K562 (cell line): ENCODE data around the gene MLH1. TPM values are rescaled to one million over a fixed set of nuclear protein-coding genes. Genes with fewer than 3 reads are reported as not detected.

Experiments used
- ATAC-seq: fragments of 200-7000 bp; cut with Tn5 transposase; 3 replicates; pipeline ENCODE4 v1.9.1; 2020; ENCODE audit warnings: moderate library complexity
- Bru-seq: library from RNA; stranded (reverse); fragments of 400-500 nt; gene quantifications from one replicate; lab custom pipeline; 2021; lab: Mats Ljungman, UMichigan
- BruChase-seq, 2 experiments: library from RNA; stranded (reverse); fragments of 400-500 nt; gene quantifications; one replicate each; lab custom pipeline; 2021; lab: Mats Ljungman, UMichigan
- BruUV-seq: library from RNA; stranded (reverse); fragments of 400-500 nt; replicated peaks from 2 replicates; lab custom pipeline; 2021; lab: Mats Ljungman, UMichigan
- CTCF ChIA-PET: fragments of 300-600 bp; formaldehyde crosslinking; extraction: SDS; loops from one replicate; lab custom pipeline; 2021; ENCODE audit warnings: low intra/inter-chr PET ratio; lab: Yijun Ruan, JAX
- POLR2A ChIA-PET: fragments of 300-600, 350-650 bp; sonication (Branson Sonifier 250); formaldehyde crosslinking; extraction: SDS; loops from one replicate; lab custom pipeline; 2021; ENCODE audit warnings: antibody characterized with exemption, inconsistent platforms; lab: Yijun Ruan, JAX
- DNase-seq, 4 experiments: peaks; one replicate each; pipeline versions ENCODE4 v3.0.0 to v3.0.0-alpha.2; 2011 to 2018; ENCODE audit warnings: low spot score in 3 of 4, mixed read lengths in 3 of 4; ENCODE audit errors: extremely low read depth in 1 of 4
- FAIRE-seq: peaks from 2 replicates; lab custom pipeline; 2011; peaks lifted over from hg19 to GRCh38; lab: Jason Lieb, UNC
- H2AFZ ChIP-seq: 2 replicates; pipeline ENCODE4 v1.6.0; 2011; ENCODE audit warnings: low read depth, low read length, control low read depth, inconsistent platforms
- H3K27ac ChIP-seq: fragments of 200-600 bp; 3 replicates; pipeline ENCODE4 v1.8.0; 2011; ENCODE audit warnings: low read depth, mild to moderate bottlenecking, control low read depth, inconsistent platforms, low read length, moderate library complexity, mixed read lengths; ENCODE audit errors: extremely low read depth
- H3K27me3 ChIP-seq, 2 experiments: fragments of 300-600 bp in 1 of 2; 2 replicates in 1 of 2; 3 replicates in 1 of 2; pipeline versions ENCODE4 v1.6.0 to v1.8.0; 2011; ENCODE audit warnings: inconsistent platforms in 2 of 2, low read length in 2 of 2, mild to moderate bottlenecking in 1 of 2, mixed read lengths in 1 of 2, moderate library complexity in 1 of 2; ENCODE audit not compliant: control insufficient read depth in 2 of 2, insufficient read depth in 2 of 2
- H3K36me3 ChIP-seq: fragments of 300-600 bp; 3 replicates; pipeline ENCODE4 v1.8.0; 2011; ENCODE audit warnings: mild to moderate bottlenecking, low read length, inconsistent platforms; ENCODE audit not compliant: control insufficient read depth, insufficient read depth
- H3K4me1 ChIP-seq, 2 experiments: fragments of 200-600 bp in 1 of 2; replicated peaks in 1 of 2; 2 replicates in 1 of 2; 3 replicates in 1 of 2; pipeline versions ENCODE4 v1.5.1 to v1.8.0; 2011; ENCODE audit warnings: inconsistent platforms in 2 of 2, low read length in 2 of 2, mild to moderate bottlenecking in 1 of 2, mixed read lengths in 1 of 2, moderate library complexity in 1 of 2; ENCODE audit not compliant: control insufficient read depth in 2 of 2, insufficient read depth in 2 of 2
- H3K4me2 ChIP-seq: 2 replicates; pipeline ENCODE4 v1.6.1; 2011; ENCODE audit warnings: low read length, control low read depth, inconsistent platforms, mixed read lengths; ENCODE audit not compliant: insufficient read depth
- H3K4me3 ChIP-seq: fragments of 200-600 bp; sonication (generic), shearing (Covaris generic); 2 replicates; pipeline ENCODE4 v1.5.1; 2016; ENCODE audit warnings: control low read depth, inconsistent platforms
- H3K79me2 ChIP-seq: fragments of 200-600 bp; 3 replicates; pipeline ENCODE4 v1.8.0; 2011; ENCODE audit warnings: low read length, inconsistent platforms; ENCODE audit not compliant: control insufficient read depth, insufficient read depth
- H3K9ac ChIP-seq, 2 experiments: 2 replicates each; pipeline versions ENCODE4 v1.6.0 to v1.6.1; 2011; ENCODE audit warnings: low read depth in 2 of 2, low read length in 2 of 2, control low read depth in 1 of 2, inconsistent platforms in 1 of 2, mild to moderate bottlenecking in 1 of 2, mixed read lengths in 1 of 2; ENCODE audit not compliant: insufficient read depth in 1 of 2
- H3K9me1 ChIP-seq: one replicate; pipeline ENCODE4 v1.6.0; 2011; ENCODE audit warnings: inconsistent platforms, mild to moderate bottlenecking, low read length, moderate library complexity; ENCODE audit not compliant: control insufficient read depth, insufficient read depth
- H3K9me3 ChIP-seq: replicated peaks from 2 replicates; pipeline ENCODE4 v1.5.1; 2011; ENCODE audit warnings: low read depth, low read length, inconsistent platforms; ENCODE audit not compliant: control insufficient read depth, insufficient read depth
- H4K20me1 ChIP-seq: replicated peaks from 2 replicates; pipeline ENCODE4 v1.6.1; 2011; ENCODE audit warnings: low read length, inconsistent platforms, mixed read lengths; ENCODE audit not compliant: control insufficient read depth, insufficient read depth
- FOXP1 ChIP-seq: sonication (generic); formaldehyde crosslinking; IDR thresholded peaks from 2 replicates; pipeline ENCODE4 v1.8.0; 2022; ENCODE audit warnings: mild to moderate bottlenecking, missing genetic modification reagents
- GMEB1 ChIP-seq: fragments of 250-450 bp; sonication (Bioruptor Pico); IDR thresholded peaks from 2 replicates; pipeline ENCODE4 v1.4.0; 2020; ENCODE audit warnings: mild to moderate bottlenecking
- RFX7 ChIP-seq: fragments of 250-450 bp; sonication (Bioruptor Pico); IDR thresholded peaks from 2 replicates; pipeline ENCODE4 v1.5.1; 2021; ENCODE audit warnings: mild to moderate bottlenecking
- SIRT6 ChIP-seq: IDR thresholded peaks from one replicate; pipeline ENCODE4 v1.6.1; 2012; ENCODE audit warnings: low read depth, mild to moderate bottlenecking, control low read depth, inconsistent platforms, low read length, moderate library complexity
- SNIP1 ChIP-seq: fragments of 450-650 bp; IDR thresholded peaks from 2 replicates; pipeline ENCODE4 v1.7.1; 2017; ENCODE audit warnings: low read depth, mild to moderate bottlenecking
- ZNF740 ChIP-seq, 3 experiments: fragments of 200-800 bp in 1 of 3; sonication (Bioruptor generic) in 1 of 3; sonication (generic) in 1 of 3; formaldehyde crosslinking in 1 of 3; IDR thresholded peaks; 2 replicates each; pipeline versions ENCODE4 v1.6.1 to v1.8.0; 2016 to 2022; ENCODE audit warnings: mild to moderate bottlenecking in 2 of 3, missing compliant biosample characterization in 2 of 3, missing genetic modification characterization in 2 of 3, missing genetic modification reagents in 1 of 3
- WGBS: fragments of 100-300 bp; shearing (Covaris generic); methylation state at CpG from one replicate; pipeline ENCODE4 v1.1.6; 2016; ENCODE audit warnings: low coverage, mixed read lengths; ENCODE audit not compliant: insufficient coverage; ENCODE audit errors: missing lambda C conversion rate; 5-methylcytosine and 5-hydroxymethylcytosine counted together
- in situ Hi-C: fragments of 300-500 bp; cut with MboI; formaldehyde crosslinking; loops from 4 replicates; pipeline ENCODE4 v1.15.0; 2018; ENCODE audit warnings: inconsistent platforms, mixed read lengths
- intact Hi-C: fragments of 100-400 bp; cut with micrococcal nuclease; formaldehyde crosslinking; loops from 2 replicates; pipeline ENCODE4 v1.14.2; 2022
- long read RNA-seq, 3 experiments: library from polyadenylated mRNA in 2 of 3; library from RNA in 1 of 3; unstranded in 2 of 3; stranded (forward) in 1 of 3; transcript quantifications; one replicate each; pipeline ENCODE4 v2.0.0, GENCODE V29; 2019 to 2022
- polyA minus RNA-seq, 3 experiments: library from RNA; depleted of rRNA, polyadenylated mRNA; stranded (reverse); fragments of >200 nt; gene quantifications; 2 replicates each; pipeline ENCODE4 v1.2.3, GENCODE V29; 2011
- polyA plus RNA-seq, 8 experiments: library from polyadenylated mRNA; depleted of rRNA in 4 of 8; stranded (reverse) in 5 of 8; unstranded in 3 of 8; fragments of >200 nt; fragmentation: Nextera tagmentation in 2 of 8; fragmentation: Illumina TruSeq in 1 of 8; extraction: Ambion mirVana in 2 of 8; extraction: Trizol in 1 of 8; gene quantifications; 2 replicates each; pipeline versions ENCODE4 v1.2.1 to v1.2.3, GENCODE V29; 2011 to 2014; ENCODE audit warnings: inconsistent platforms in 1 of 8, missing spikeins in 1 of 8
- total RNA-seq, 7 experiments: library from RNA; depleted of rRNA in 6 of 7; stranded (reverse); fragments of >200 nt in 6 of 7; fragmentation: Illumina TruSeq in 2 of 7; extraction: Trizol in 2 of 7; gene quantifications; 2 replicates each; pipeline versions ENCODE4 v1.2.1 to v1.2.3, GENCODE V29; 2011 to 2021; ENCODE audit warnings: low replicate concordance in 1 of 7
- TF ChIP-seq, protein P1 (sequence below): fragments of 250-450 bp; sonication (Bioruptor Pico); IDR thresholded peaks from 2 replicates; pipeline ENCODE4 v1.4.0; 2020; ENCODE audit warnings: mild to moderate bottlenecking, moderate library complexity, borderline replicate concordance

MLH1 gene
- total RNA-seq (2011; cell fraction: chromatin; rRNA removed; ENCODE audit: low replicate concordance): 83.9 and 136 TPM in 2 replicates
- total RNA-seq (2011; cell fraction: nucleolus; rRNA removed): 66.8 and 72.0 TPM in 2 replicates
- total RNA-seq (2011; cell fraction: nucleoplasm; rRNA removed): 70.8 and 71.4 TPM in 2 replicates
- total RNA-seq (2014; rRNA removed) (106 and 123 TPM in 2 replicates), total RNA-seq (2014; rRNA removed; fragmentation: Illumina TruSeq; extraction: Trizol) (116 and 132 TPM in 2 replicates), total RNA-seq (2015; rRNA removed; fragmentation: Illumina TruSeq; extraction: Trizol) (117 TPM in 2 replicates), total RNA-seq (2021) (76.0 and 76.4 TPM in 2 replicates), polyA plus RNA-seq (2011; rRNA removed) (103 and 144 TPM in 2 replicates), polyA plus RNA-seq (2014; fragmentation: Illumina TruSeq; extraction: Trizol) (122 and 155 TPM in 2 replicates), polyA plus RNA-seq (2014; fragmentation: Nextera tagmentation; extraction: Ambion mirVana) (100 to 1,000 TPM in 1 of 2 experiments, 10 to 100 TPM in 1; 81.6 to 134 TPM), polyA plus RNA-seq (2014; rRNA removed) (82.1 and 113 TPM in 2 replicates), polyA minus RNA-seq (2011; rRNA and poly(A)+ RNA removed) (129 and 140 TPM in 2 replicates), Bru-seq, nascent RNA (percentile 90 among the genes with signal in this experiment), BruChase-seq, experiment 1, labeled RNA remaining after a 2-hour chase (percentile 89 among the genes with signal in this experiment), BruChase-seq, experiment 2, labeled RNA remaining after a 6-hour chase (percentile 87 among the genes with signal in this experiment)
- polyA plus RNA-seq (2011; cell fraction: cytosol; rRNA removed): 69.9 and 93.3 TPM in 2 replicates
- 67.3 and 75.6 TPM in 2 replicates for polyA plus RNA-seq (2011; cell fraction: nucleus; rRNA removed)
- 77.3 and 88.6 TPM in 2 replicates for polyA plus RNA-seq (2012)
- 39.0 and 63.0 TPM in 2 replicates for polyA minus RNA-seq (2011; cell fraction: cytosol; rRNA and poly(A)+ RNA removed)
- 68.0 and 99.2 TPM in 2 replicates for polyA minus RNA-seq (2011; cell fraction: nucleus; rRNA and poly(A)+ RNA removed)
- long read RNA-seq, experiment 1, transcript MLH1-206 (19 exons, 2,428 nt): minor isoform, 6 of 326 reads
- long read RNA-seq, experiment 1, transcript MLH1-201 (19 exons, 2,752 nt): major isoform, 173 of 326 reads
- long read RNA-seq, experiment 1, partial matches to known transcripts: 60 of 326 reads
- long read RNA-seq, experiment 1, other reads (novel, unspliced or antisense): 86 of 326 reads
- long read RNA-seq, experiment 2, transcript MLH1-201 (19 exons, 2,752 nt): major isoform, 37 of 120 reads
- long read RNA-seq, experiment 2, partial matches to known transcripts: 36 of 120 reads
- long read RNA-seq, experiment 2, other reads (novel, unspliced or antisense): 45 of 120 reads
- long read RNA-seq, experiment 3, transcript MLH1-201 (19 exons, 2,752 nt): major isoform, 60 of 103 reads
- long read RNA-seq, experiment 3, partial matches to known transcripts: 12 of 103 reads
- long read RNA-seq, experiment 3, other reads (novel, unspliced or antisense): 30 of 103 reads

- ATAC-seq (peak; percentile 89), FAIRE-seq (peak; percentile 42), DNase-seq (peak; percentile 94 to 100 (median 99))
- H2AFZ ChIP-seq: peak within 1 kb of the TSS; percentile 97
- peaks cover 11% of the 10 kb centered on the region; the same call in 1 of the 2 replicates for H4K20me1 ChIP-seq
- peaks cover 16 to 21% of the 10 kb centered on the region in 2 experiments for H3K4me1 ChIP-seq
- under 1% methylated on average over 47 of the region's 47 CpGs for WGBS
- peaks cover 71% of the 10 kb centered on the region for H3K36me3 ChIP-seq
- POLR2A ChIA-PET: interaction anchor here (0.5 to 3.7 kb wide), 32 partner anchors 11 to 1841 kb away, joined by 3 to 32 read pairs (median 4); no protein-coding TSS in a partner anchor
- CTCF ChIA-PET: no interaction called here
- TSS peak; percentile 83 for BruUV-seq
- in situ Hi-C loops (no loop called here), intact Hi-C loops (loop anchor here (1.0 to 2.0 kb wide), 4 partner anchors 23 to 220 kb away; no protein-coding TSS in a partner anchor)
- peak within 1 kb of the TSS; percentile 94 for H3K27ac ChIP-seq
- peaks cover 82% of the 10 kb centered on the region for H3K79me2 ChIP-seq
- peak within 1 kb of the TSS; percentile 60 for H3K4me3 ChIP-seq
- no peaks in the 10 kb centered on the region for H3K27me3 ChIP-seq
- peak within 1 kb of the TSS; percentile 96 for H3K4me2 ChIP-seq
- H3K9ac ChIP-seq: peak within 1 kb of the TSS; percentile 91 to 98
- no peaks in the 10 kb centered on the region for H3K9me1 ChIP-seq
- H3K9me3 ChIP-seq: no peaks in the 10 kb centered on the region
- TF ChIP-seq GMEB1 (CRISPR knock-in tag): peak; percentile 71
- peak; percentile 82; the same call in 1 of the 2 replicates for TF ChIP-seq FOXP1 (CRISPR knock-in tag)
- TF ChIP-seq SIRT6: no peak
- TF ChIP-seq, protein P1, sequence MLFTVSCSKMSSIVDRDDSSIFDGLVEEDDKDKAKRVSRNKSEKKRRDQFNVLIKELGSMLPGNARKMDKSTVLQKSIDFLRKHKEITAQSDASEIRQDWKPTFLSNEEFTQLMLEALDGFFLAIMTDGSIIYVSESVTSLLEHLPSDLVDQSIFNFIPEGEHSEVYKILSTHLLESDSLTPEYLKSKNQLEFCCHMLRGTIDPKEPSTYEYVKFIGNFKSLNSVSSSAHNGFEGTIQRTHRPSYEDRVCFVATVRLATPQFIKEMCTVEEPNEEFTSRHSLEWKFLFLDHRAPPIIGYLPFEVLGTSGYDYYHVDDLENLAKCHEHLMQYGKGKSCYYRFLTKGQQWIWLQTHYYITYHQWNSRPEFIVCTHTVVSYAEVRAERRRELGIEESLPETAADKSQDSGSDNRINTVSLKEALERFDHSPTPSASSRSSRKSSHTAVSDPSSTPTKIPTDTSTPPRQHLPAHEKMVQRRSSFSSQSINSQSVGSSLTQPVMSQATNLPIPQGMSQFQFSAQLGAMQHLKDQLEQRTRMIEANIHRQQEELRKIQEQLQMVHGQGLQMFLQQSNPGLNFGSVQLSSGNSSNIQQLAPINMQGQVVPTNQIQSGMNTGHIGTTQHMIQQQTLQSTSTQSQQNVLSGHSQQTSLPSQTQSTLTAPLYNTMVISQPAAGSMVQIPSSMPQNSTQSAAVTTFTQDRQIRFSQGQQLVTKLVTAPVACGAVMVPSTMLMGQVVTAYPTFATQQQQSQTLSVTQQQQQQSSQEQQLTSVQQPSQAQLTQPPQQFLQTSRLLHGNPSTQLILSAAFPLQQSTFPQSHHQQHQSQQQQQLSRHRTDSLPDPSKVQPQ: no peak
- 0 out of 2 replicates have a peak, but pooled peaks have one; percentile 35 for TF ChIP-seq RFX7 (CRISPR knock-in tag)
- no peak for TF ChIP-seq SNIP1
- no peak for TF ChIP-seq ZNF740 (CRISPR knock-in tag; IDR thresholded peaks at IDR 0.05)
- no peak for TF ChIP-seq ZNF740 (tag; IDR thresholded peaks at IDR 0.05)
Measured at GRCh38 chr3:36993326-36994283, at the start of gene MLH1. Gene MLH1, plus strand, starts transcription at chr3:36993518. Its CDS starts 30 bp downstream, at chr3:36993548.
